SK-N-SH (cell line): ENCODE data around the gene GFPT2.

ENCODE experiments used
- EZH2phosphoT487 ChIP-seq: fragments of 200-600 bp; sonication (generic); IDR thresholded peaks from 2 replicates; pipeline ENCODE4 v1.6.1; 2017; ENCODE audit warnings: low read depth, mixed run types, mild to moderate bottlenecking, antibody characterized with exemption, moderate library complexity, borderline replicate concordance
- POLR2AphosphoS5 ChIP-seq: IDR thresholded peaks from 2 replicates; pipeline ENCODE4 v1.6.1; 2012; ENCODE audit warnings: low read depth, low read length
- RAD21 ChIP-seq: IDR thresholded peaks from 2 replicates; pipeline ENCODE4 v1.6.1; 2012; ENCODE audit warnings: mild to moderate bottlenecking, low read length
- RCOR1 ChIP-seq: fragments of 150-350 bp; IDR thresholded peaks from 2 replicates; pipeline ENCODE4 v1.6.1; 2017; ENCODE audit warnings: antibody characterized with exemption, low read length
- SMC3 ChIP-seq: IDR thresholded peaks from 2 replicates; pipeline ENCODE4 v1.6.1; 2012; ENCODE audit warnings: low read depth, low read length, improper control_type of control experiment
- TF ChIP-seq, protein P1 (sequence below): fragments of 200-600 bp; sonication (generic); IDR thresholded peaks from 2 replicates; pipeline ENCODE4 v1.6.1; 2017; ENCODE audit warnings: antibody characterized with exemption, mild to moderate bottlenecking, moderate library complexity
- TF ChIP-seq, protein P2 (sequence below): fragments of 150-350 bp; IDR thresholded peaks from 2 replicates; pipeline ENCODE4 v1.6.1; 2017; ENCODE audit warnings: antibody characterized with exemption, low read length, low read depth, borderline replicate concordance
- TF ChIP-seq, protein P3 (sequence below): IDR thresholded peaks from 2 replicates; pipeline ENCODE4 v1.4.0; 2012; ENCODE audit warnings: low read depth

DNA sequence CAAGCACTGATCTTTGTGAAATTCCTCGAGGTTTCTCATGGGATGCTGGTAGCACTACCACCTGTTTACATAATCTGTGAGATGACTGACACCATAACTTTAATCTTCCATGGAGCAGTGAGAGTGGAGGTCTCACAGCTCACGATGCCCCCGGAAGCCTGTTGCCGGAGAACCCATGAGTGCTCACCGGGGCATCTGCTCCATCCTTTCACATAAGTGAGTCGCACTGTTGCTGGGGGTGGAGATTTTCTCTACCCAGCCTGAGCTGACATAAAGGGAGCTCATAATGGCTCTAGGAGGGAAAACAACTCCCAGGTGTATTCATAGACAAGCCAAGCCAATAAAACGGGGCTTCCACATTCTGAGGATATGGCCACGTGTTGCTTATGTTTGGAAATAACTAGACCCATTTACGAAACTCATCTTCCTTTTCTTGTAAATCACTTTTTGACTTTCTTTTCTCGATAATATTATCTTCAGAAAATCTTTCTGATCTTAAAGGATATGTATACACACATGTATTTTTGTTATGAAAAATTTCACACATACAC is 11.2 kb upstream of the GFPT2 start:
- TF ChIP-seq POLR2AphosphoS5 (no peak), SMC3 (no peak), RAD21 (no peak), EZH2phosphoT487 (no peak), RCOR1 (no peak)
- TF ChIP-seq, protein P1, sequence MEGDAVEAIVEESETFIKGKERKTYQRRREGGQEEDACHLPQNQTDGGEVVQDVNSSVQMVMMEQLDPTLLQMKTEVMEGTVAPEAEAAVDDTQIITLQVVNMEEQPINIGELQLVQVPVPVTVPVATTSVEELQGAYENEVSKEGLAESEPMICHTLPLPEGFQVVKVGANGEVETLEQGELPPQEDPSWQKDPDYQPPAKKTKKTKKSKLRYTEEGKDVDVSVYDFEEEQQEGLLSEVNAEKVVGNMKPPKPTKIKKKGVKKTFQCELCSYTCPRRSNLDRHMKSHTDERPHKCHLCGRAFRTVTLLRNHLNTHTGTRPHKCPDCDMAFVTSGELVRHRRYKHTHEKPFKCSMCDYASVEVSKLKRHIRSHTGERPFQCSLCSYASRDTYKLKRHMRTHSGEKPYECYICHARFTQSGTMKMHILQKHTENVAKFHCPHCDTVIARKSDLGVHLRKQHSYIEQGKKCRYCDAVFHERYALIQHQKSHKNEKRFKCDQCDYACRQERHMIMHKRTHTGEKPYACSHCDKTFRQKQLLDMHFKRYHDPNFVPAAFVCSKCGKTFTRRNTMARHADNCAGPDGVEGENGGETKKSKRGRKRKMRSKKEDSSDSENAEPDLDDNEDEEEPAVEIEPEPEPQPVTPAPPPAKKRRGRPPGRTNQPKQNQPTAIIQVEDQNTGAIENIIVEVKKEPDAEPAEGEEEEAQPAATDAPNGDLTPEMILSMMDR: no peak
- TF ChIP-seq, protein P2, sequence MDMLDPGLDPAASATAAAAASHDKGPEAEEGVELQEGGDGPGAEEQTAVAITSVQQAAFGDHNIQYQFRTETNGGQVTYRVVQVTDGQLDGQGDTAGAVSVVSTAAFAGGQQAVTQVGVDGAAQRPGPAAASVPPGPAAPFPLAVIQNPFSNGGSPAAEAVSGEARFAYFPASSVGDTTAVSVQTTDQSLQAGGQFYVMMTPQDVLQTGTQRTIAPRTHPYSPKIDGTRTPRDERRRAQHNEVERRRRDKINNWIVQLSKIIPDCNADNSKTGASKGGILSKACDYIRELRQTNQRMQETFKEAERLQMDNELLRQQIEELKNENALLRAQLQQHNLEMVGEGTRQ: no peak
- TF ChIP-seq, protein P3, sequence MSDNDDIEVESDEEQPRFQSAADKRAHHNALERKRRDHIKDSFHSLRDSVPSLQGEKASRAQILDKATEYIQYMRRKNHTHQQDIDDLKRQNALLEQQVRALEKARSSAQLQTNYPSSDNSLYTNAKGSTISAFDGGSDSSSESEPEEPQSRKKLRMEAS: no peak
